Measurements from ENCODE around the gene SMC1B.
A peak's percentile ranks its signal among the peaks of the same experiment; 100 is the strongest.

The SMC1B gene

GRCh38 chr22:45302751-45303150 is 110.6 kb downstream of the SMC1B start:
- no peak for TF ChIP-seq EZH2phosphoT487 (conservative IDR thresholded peaks at IDR 0.05; ENCODE audit: low read length)
- TF ChIP-seq CTCF (IDR thresholded peaks at IDR 0.05; ENCODE audit: insufficient read depth, low read length, poor library complexity, severe bottlenecking): no peak
- Histone ChIP-seq H3K4me3 (ENCODE audit: insufficient read depth, low read length, poor library complexity, severe bottlenecking) (no peak overlapping the region), H3F3A (ENCODE audit: insufficient read depth) (no peaks in the 10 kb centered on the region), H3K4me2 (ENCODE audit: low read depth, low read length, poor library complexity, severe bottlenecking) (no peak overlapping the region), H3K9me2 (replicated peaks; ENCODE audit: insufficient read depth, low read length) (no peaks in the 10 kb centered on the region), H3K9me3 (ENCODE audit: insufficient read depth, low read length) (no peaks in the 10 kb centered on the region), H2AFZ (ENCODE audit: low read depth, low read length, severe bottlenecking) (no peak overlapping the region), H3K27ac (ENCODE audit: low read depth, low read length) (no peak overlapping the region), H4K20me1 (ENCODE audit: low read depth, low read length) (no peaks in the 10 kb centered on the region), H3K27me3 (ENCODE audit: low read length) (no peaks in the 10 kb centered on the region), H3K36me3 (ENCODE audit: low read length) (no peaks in the 10 kb centered on the region), H3K79me2 (ENCODE audit: insufficient read depth, low read length) (no peaks in the 10 kb centered on the region), H3K9ac (ENCODE audit: low read length) (no peak overlapping the region)

DNA sequence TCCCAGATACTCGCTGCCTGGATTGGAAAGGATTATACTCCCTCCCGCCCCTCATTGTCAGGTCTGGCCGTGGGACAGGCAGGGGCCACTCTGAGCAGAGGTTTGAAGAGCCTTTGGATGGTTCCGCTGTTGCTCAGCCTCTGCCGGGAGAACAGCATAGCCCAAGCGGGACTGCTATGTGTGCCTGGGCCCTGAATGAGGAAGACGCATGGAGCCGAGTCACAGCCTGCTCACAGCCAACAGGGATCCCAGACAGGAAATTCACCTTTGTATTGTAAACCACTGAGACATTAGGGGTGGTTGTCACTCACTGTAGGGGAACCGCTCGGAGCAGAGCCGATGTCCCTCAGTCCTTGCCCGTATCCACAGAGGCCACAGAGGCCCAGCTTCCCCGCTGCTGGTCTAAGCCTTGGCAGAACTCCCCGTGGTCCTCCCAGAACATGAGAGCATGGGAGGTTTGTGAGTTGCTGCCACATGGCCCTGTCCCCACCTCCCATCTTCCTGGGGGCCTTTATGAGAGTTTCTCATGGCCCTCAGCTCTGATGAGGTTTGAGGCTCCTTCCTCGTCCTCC is 114.4 kb downstream of the SMC1B start:
- Histone ChIP-seq H3K9ac (ENCODE audit: low read length) (no peak overlapping the region), H3K4me2 (ENCODE audit: low read depth, low read length, poor library complexity, severe bottlenecking) (no peak overlapping the region)

DNA sequence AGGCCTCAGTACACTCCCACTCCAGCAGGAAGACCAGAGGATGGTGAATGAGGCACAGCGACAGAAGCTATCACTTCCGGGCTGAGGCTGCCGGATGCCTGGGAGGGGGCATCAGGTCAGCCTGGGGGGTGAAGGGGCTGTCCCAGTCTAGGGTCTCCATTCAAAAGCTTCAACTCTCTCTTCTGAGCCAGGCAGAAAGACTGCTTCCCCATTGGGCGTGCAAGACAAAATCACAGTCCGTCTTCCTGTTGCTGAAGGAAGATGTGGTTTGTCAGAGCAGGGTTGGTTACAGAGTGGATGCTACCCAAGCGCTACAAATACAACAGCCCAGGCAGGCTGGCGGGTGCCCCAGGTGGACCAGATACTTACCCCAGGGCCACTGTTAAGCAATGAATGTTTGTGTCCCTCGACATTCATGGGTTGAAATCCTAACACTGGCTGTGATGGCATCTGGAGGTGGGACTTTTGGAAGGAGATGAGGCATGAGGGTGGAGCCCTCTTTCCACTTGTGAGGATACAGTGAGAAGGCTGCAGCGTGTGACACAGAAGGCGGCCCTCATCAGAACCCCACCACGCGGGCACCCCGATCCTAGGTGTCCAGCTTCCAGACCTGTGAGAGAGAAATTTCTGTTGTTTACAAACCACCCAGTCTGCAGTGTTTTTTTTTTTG is 116.6 kb downstream of the SMC1B start:
- Histone ChIP-seq H3K27me3 (ENCODE audit: low read length) (no peaks in the 10 kb centered on the region), H3K9me3 (ENCODE audit: insufficient read depth, low read length) (no peaks in the 10 kb centered on the region), H3K9ac (ENCODE audit: low read length) (no peak overlapping the region), H3K4me2 (ENCODE audit: low read depth, low read length, poor library complexity, severe bottlenecking) (no peak overlapping the region), H3F3A (ENCODE audit: insufficient read depth) (no peaks in the 10 kb centered on the region), H3K4me3 (ENCODE audit: insufficient read depth, low read length, poor library complexity, severe bottlenecking) (no peak overlapping the region), H3K27ac (ENCODE audit: low read depth, low read length) (no peak overlapping the region), H3K79me2 (ENCODE audit: insufficient read depth, low read length) (no peaks in the 10 kb centered on the region), H2AFZ (ENCODE audit: low read depth, low read length, severe bottlenecking) (peak overlapping the region; percentile 44), H3K9me2 (replicated peaks; ENCODE audit: insufficient read depth, low read length) (no peaks in the 10 kb centered on the region), H4K20me1 (ENCODE audit: low read depth, low read length) (no peaks in the 10 kb centered on the region), H3K36me3 (ENCODE audit: low read length) (no peaks in the 10 kb centered on the region)
- TF ChIP-seq EZH2phosphoT487 (conservative IDR thresholded peaks at IDR 0.05; ENCODE audit: low read length): no peak
- no peak for TF ChIP-seq CTCF (IDR thresholded peaks at IDR 0.05; ENCODE audit: insufficient read depth, low read length, poor library complexity, severe bottlenecking)

More for the DNA sequence above, 114.4 kb downstream of the SMC1B start:
- Histone ChIP-seq H3K4me3 (ENCODE audit: insufficient read depth, low read length, poor library complexity, severe bottlenecking) (no peak overlapping the region), H3K79me2 (ENCODE audit: insufficient read depth, low read length) (no peaks in the 10 kb centered on the region), H2AFZ (ENCODE audit: low read depth, low read length, severe bottlenecking) (no peak overlapping the region), H3K9me3 (ENCODE audit: insufficient read depth, low read length) (no peaks in the 10 kb centered on the region), H3F3A (ENCODE audit: insufficient read depth) (no peaks in the 10 kb centered on the region), H4K20me1 (ENCODE audit: low read depth, low read length) (no peaks in the 10 kb centered on the region), H3K27me3 (ENCODE audit: low read length) (no peaks in the 10 kb centered on the region), H3K9me2 (replicated peaks; ENCODE audit: insufficient read depth, low read length) (no peaks in the 10 kb centered on the region), H3K27ac (ENCODE audit: low read depth, low read length) (no peak overlapping the region), H3K36me3 (ENCODE audit: low read length) (no peaks in the 10 kb centered on the region)
- no peak for TF ChIP-seq CTCF (IDR thresholded peaks at IDR 0.05; ENCODE audit: insufficient read depth, low read length, poor library complexity, severe bottlenecking)
- TF ChIP-seq EZH2phosphoT487 (conservative IDR thresholded peaks at IDR 0.05; ENCODE audit: low read length): no peak

All from SU-DHL-6 (cell line).